SW480 (cell line): ENCODE data around the gene ITGBL1.

ENCODE experiments used
- DNase-seq: peaks from one replicate; pipeline ENCODE4 v3.0.0-alpha.2; 2016; ENCODE audit warnings: low spot score

The ITGBL1 gene

GRCh38 chr13:101453784-101454201 lies 1.3 kb downstream of the ITGBL1 start:
- no peak for DNase-seq

- no peak for DNase-seq
Measured at GRCh38 chr13:101454767-101455166, 2.3 kb downstream of the ITGBL1 start.

DNA sequence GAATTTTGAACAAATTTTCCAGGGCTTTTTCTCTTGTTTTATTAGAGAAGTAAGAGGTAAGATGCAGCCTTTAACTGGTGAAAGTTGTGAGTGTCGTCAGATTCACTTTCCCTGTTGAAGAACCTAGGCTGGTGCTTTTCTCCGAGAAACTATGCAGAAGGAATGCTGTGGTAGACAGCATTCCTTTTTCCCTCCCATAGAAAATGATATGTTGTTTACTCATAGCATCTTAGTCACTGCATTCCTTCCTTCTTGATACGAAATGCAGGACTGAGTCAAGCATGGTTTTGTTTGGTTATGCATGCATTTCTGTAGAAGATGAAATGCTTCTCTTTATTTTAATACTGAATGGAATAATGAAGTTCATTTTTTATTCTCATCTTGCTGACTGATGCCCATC lies 3.4 kb downstream of the ITGBL1 start:
- DNase-seq, result peak; percentile 59

DNA sequence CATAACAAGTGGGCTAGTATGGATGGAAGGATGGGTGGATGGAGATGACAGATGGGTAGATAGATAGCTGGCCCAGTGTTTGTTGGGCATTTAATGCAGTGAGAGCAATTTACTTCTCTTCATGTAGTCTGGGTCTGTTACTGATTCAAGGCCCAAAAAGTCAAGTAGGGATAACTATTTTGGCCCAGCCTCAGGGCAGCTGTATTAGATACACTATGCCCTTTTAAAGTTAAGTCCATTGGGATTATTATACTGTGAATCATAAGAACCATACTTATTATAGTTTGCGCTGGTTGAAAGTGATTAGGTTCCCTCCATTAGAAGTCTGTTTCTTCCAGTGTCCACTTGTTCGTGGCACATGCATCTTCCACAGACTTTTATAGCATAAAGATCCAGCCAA lies 4.7 kb downstream of the ITGBL1 start:
- DNase-seq, result no peak

DNA sequence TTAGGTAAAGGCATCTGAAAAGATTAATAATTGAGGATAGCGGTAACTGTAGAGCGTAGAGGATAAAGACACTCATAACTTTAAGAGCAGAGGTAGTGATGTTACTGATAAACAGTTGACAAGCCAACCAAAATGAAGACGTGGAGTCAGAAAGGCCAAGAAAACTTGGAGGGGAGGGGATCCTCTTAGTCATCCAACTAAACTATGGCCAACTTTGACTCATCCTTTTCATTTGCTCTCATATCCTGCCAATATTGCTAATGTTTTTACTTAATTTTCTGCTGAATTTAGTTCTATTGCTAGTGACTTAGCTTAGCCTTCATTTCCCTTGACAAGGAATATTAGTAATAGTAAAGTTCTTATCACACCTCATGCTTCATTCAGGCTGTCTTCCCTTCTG lies 13.4 kb downstream of the ITGBL1 start:
- no peak for DNase-seq

- DNase-seq, result no peak
Measured at GRCh38 chr13:101467415-101467814, 14.9 kb downstream of the ITGBL1 start.

GRCh38 chr13:101473458-101473857 lies 21.0 kb downstream of the ITGBL1 start:
- DNase-seq, result no peak

GRCh38 chr13:101474419-101474957 lies 22.0 kb downstream of the ITGBL1 start:
- DNase-seq, result peak; percentile 13

GRCh38 chr13:101475536-101475935 lies 23.1 kb downstream of the ITGBL1 start:
- DNase-seq, result no peak

GRCh38 chr13:101481421-101481820 lies 28.9 kb downstream of the ITGBL1 start:
- DNase-seq, result no peak

DNA sequence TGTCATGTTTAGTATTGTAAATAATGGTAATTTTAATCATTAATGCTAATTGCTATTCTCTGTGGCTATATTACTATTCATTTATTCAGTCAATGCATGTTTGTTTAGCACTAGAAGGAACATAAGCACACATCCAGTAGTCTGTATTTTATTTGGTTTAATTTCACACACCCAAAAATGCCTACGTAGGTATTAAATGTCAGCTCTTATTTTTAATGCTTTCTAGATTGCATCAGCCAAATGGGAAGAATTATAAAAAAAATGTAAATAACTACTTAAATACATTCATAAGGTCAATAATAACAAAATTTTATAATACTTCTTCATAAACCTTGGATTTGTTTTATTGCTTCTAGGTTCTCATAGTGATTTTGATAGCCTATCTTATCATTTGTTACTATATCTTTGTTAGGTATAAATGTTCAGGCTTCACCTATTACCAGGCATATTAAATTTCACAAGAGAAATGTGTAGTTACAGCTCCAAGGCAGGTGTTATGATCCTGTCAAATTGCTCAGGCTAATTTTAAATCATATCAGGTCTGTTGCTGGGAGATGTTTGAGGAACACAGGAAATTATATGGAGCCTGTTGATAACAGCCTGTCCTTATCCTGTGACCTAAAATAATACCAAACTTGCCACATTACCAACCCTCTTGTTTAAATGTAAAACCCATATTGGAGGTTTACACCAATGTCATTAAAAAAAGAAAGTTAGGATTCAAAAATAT lies 34.4 kb downstream of the ITGBL1 start:
- no peak for DNase-seq

GRCh38 chr13:101487438-101487830 lies 35.0 kb downstream of the ITGBL1 start:
- DNase-seq, result no peak

GRCh38 chr13:101488734-101489133 lies 36.3 kb downstream of the ITGBL1 start:
- no peak for DNase-seq

GRCh38 chr13:101489643-101490405 lies 37.3 kb downstream of the ITGBL1 start:
- DNase-seq, result no peak

GRCh38 chr13:101490406-101491015 lies 38.0 kb downstream of the ITGBL1 start:
- DNase-seq, result no peak

- no peak for DNase-seq
Measured at GRCh38 chr13:101492251-101492910, 39.9 kb downstream of the ITGBL1 start.

GRCh38 chr13:101493541-101493940 lies 41.1 kb downstream of the ITGBL1 start:
- DNase-seq, result no peak

DNA sequence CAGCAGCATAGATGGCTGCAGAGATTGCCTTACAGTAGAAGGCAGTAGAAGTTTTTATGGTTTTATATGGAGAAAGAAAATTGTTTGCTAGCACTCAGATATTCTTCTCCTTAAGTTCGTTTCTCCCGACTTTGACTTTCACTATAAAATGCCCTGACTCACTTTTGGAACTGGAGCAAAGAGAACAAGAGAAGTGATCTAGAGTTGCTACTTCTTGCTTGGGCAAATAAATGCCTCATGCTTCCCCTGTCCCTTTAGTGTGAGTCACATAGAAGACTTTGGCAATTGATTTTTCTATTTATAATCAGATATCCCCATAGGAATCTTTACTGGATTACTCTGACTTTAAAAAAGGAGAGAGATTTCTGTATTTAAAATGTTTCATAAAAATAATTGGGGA lies 46.9 kb downstream of the ITGBL1 start:
- no peak for DNase-seq

- no peak for DNase-seq
Measured at GRCh38 chr13:101502618-101503017, 50.1 kb downstream of the ITGBL1 start.

DNA sequence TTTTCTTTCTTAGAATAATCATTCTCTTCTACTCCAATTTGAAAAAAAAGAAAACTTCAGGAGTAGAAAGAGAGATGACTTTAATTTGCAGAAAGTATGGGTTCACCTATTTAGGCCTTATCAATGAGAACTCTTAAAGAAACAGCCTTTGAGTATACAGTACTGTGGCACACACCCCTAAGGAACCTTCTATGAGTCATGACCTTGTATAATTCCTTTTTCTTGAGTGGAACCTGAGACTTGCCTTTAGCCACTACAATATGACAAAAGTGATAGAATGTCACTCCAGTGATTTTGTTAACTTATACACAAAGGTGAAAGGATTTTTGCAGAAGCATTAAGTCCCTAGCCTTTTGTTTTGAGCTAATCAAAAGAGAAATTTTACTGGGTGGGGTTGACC lies 58.7 kb downstream of the ITGBL1 start:
- DNase-seq, result no peak

DNA sequence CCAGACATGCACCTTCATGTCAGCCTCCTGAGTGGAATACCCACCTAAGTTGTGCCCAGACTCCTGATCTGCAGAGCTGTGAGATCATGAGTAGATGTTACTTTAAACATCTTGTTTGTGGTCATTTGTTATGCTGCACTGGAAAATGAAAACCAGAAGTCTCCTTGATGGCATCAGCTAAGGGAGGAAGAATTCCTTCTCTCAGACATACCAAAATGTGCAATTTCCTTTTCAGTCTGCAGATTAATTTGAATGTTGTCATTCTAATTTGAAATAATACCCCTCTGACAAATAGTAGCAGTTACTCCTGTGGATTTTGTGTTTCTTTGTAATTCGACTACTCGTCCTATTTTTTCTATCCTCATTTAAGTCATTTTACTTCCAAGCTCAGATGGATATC lies 59.3 kb downstream of the ITGBL1 start:
- no peak for DNase-seq

GRCh38 chr13:101512650-101513049 lies 60.2 kb downstream of the ITGBL1 start:
- peak; percentile 44 for DNase-seq
